Breast epithelium (tissue), 3 donors: ENCODE measurements around the gene LYRM4.

Experiments used
- CTCF ChIP-seq, 3 donors: fragments of 450-650 bp; IDR thresholded peaks; one replicate each; pipeline ENCODE4 v1.5.1; 2016 to 2017; ENCODE audit warnings: antibody characterized with exemption in 3 of 3, mild to moderate bottlenecking in 3 of 3, moderate library complexity in 3 of 3
- POLR2A ChIP-seq: fragments of 450-650 bp; IDR thresholded peaks from one replicate; pipeline ENCODE4 v1.6.1; 2016; ENCODE audit warnings: antibody characterized with exemption, mild to moderate bottlenecking, moderate library complexity

- TF ChIP-seq CTCF (IDR thresholded peaks at IDR 0.05), result no peak
- TF ChIP-seq POLR2A, result no peak
Measured at GRCh38 chr6:5136851-5137250, 123.9 kb downstream of the LYRM4 start.
